DMS 273 treated with DMSO at 0.1 percent for 48 hours (cell line): ENCODE results near the gene GAB2.

Experiments
- DNase-seq: peaks from one replicate; lab custom pipeline; 2025; lab: John Stamatoyannopoulos, UW

Gene GAB2

GRCh38 chr11:78220218-78221157, 197.1 kb downstream of the GAB2 start:
- DNase-seq, result no peak

GRCh38 chr11:78219493-78220217, 198.0 kb downstream of the GAB2 start:
- DNase-seq, result no peak

GRCh38 chr11:78218707-78219492, 198.7 kb downstream of the GAB2 start:
- no peak for DNase-seq

GRCh38 chr11:78217650-78218541, 199.7 kb downstream of the GAB2 start:
- DNase-seq, result no peak

GRCh38 chr11:78216571-78217287, 200.9 kb downstream of the GAB2 start:
- no peak for DNase-seq

GRCh38 chr11:78216021-78216420, 201.6 kb downstream of the GAB2 start:
- DNase-seq, result no peak

GRCh38 chr11:78214331-78215194, 203.1 kb downstream of the GAB2 start:
- DNase-seq, result no peak

- no peak for DNase-seq
Observed at GRCh38 chr11:78213526-78214330, 203.9 kb downstream of the GAB2 start.

GRCh38 chr11:78212586-78213371, 204.8 kb downstream of the GAB2 start:
- no peak for DNase-seq

- no peak for DNase-seq
Observed at GRCh38 chr11:78211565-78211964, 206.1 kb downstream of the GAB2 start.

GRCh38 chr11:78210000-78210608, 207.5 kb downstream of the GAB2 start:
- DNase-seq, result no peak

- no peak for DNase-seq
Observed at GRCh38 chr11:78209478-78209877, 208.1 kb downstream of the GAB2 start.

GRCh38 chr11:78208257-78209165, 209.1 kb downstream of the GAB2 start:
- DNase-seq, result no peak

GRCh38 chr11:78207532-78208256, 209.9 kb downstream of the GAB2 start:
- DNase-seq, result no peak

- no peak for DNase-seq
Observed at GRCh38 chr11:78205691-78206090, 211.9 kb downstream of the GAB2 start.

- no peak for DNase-seq
Observed at GRCh38 chr11:78205256-78205655, 212.4 kb downstream of the GAB2 start.
